GM12878 (cell line): ENCODE data around the gene KDM2A. TPM values are rescaled to one million over a fixed set of nuclear protein-coding genes. Genes with fewer than 3 reads are reported as not detected.

Experiments used
- CREB1 ChIP-seq: IDR thresholded peaks from 2 replicates; pipeline ENCODE4 v1.6.1; 2012; ENCODE audit warnings: low read depth, mild to moderate bottlenecking, inconsistent platforms
- CTCF ChIP-seq, 3 experiments: IDR thresholded peaks in 2 of 3; conservative IDR thresholded peaks in 1 of 3; 2 replicates each; pipeline ENCODE4 v1.5.1; 2011; ENCODE audit warnings: low read depth in 3 of 3, low read length in 3 of 3, mild to moderate bottlenecking in 3 of 3, control low read depth in 2 of 3, moderate library complexity in 2 of 3, inconsistent platforms in 1 of 3, mixed read lengths in 1 of 3; ENCODE audit not compliant: control insufficient read depth in 2 of 3, insufficient read depth in 1 of 3; ENCODE audit errors: extremely low read depth in 1 of 3
- ESRRA ChIP-seq: IDR thresholded peaks from 2 replicates; pipeline ENCODE4 v1.6.1; 2012; ENCODE audit warnings: mild to moderate bottlenecking, low read length, improper control_type of control experiment
- SMAD1 ChIP-seq: fragments of 450-650 bp; IDR thresholded peaks from 2 replicates; pipeline ENCODE4 v1.6.1; 2018; ENCODE audit warnings: mild to moderate bottlenecking, low read depth; ENCODE audit not compliant: partially characterized antibody
- SREBF1 ChIP-seq: IDR thresholded peaks from 2 replicates; pipeline ENCODE4 v1.6.1; 2012; ENCODE audit warnings: mild to moderate bottlenecking, low read length
- ZBTB40 ChIP-seq: fragments of 450-650 bp; IDR thresholded peaks from 2 replicates; pipeline ENCODE4 v1.6.1; 2016; ENCODE audit warnings: mild to moderate bottlenecking, moderate library complexity, borderline replicate concordance
- ZNF24 ChIP-seq: fragments of 450-650 bp; IDR thresholded peaks from 2 replicates; pipeline ENCODE4 v1.6.1; 2017; ENCODE audit warnings: antibody characterized with exemption, mild to moderate bottlenecking
- polyA plus RNA-seq, 11 experiments: library from polyadenylated mRNA; depleted of rRNA in 4 of 11; unstranded in 6 of 11; stranded (reverse) in 5 of 11; fragments of >200 nt; fragmentation: Nextera tagmentation in 4 of 11; fragmentation: Illumina TruSeq in 1 of 11; extraction: Ambion mirVana in 4 of 11; extraction: Trizol in 1 of 11; gene quantifications; 1 replicate in 1 of 11; 2 replicates in 10 of 11; pipeline versions ENCODE4 v1.2.1 to v1.2.3, GENCODE V29; 2011 to 2016; ENCODE audit warnings: inconsistent platforms in 2 of 11, missing spikeins in 2 of 11, low read depth in 1 of 11
- total RNA-seq, 4 experiments: library from RNA; depleted of rRNA in 3 of 4; stranded (reverse); fragments of >200 nt in 3 of 4; fragmentation: Illumina TruSeq in 1 of 4; extraction: Trizol in 1 of 4; gene quantifications; 2 replicates each; pipeline versions ENCODE4 v1.2.1 to v1.2.3, GENCODE V29; 2013 to 2021

Gene KDM2A
- total and polyA plus RNA-seq, 10 of the 15 experiments (the other 5 are each of a cell fraction or from before 2014, with no cell fraction given) = 10.5 to 69.3 (median 41.6) TPM

GRCh38 chr11:67275606-67276409, 156.7 kb downstream of the KDM2A start (continued):
- peak; percentile 11 to 17 (median 11); a peak in 1 of 6 replicates for TF ChIP-seq CTCF (IDR thresholded peaks at IDR 0.05 in 2 of 3, conservative IDR thresholded peaks at IDR 0.05 in 1 of 3; ENCODE audit: control insufficient read depth in 2 of 3, extremely low read depth in 1 of 3, insufficient read depth in 1 of 3, low read depth in 3 of 3, low read length in 3 of 3)
- no peak for TF ChIP-seq ZNF24
- TF ChIP-seq ZBTB40 = no peak
- no peak for TF ChIP-seq SREBF1
- TF ChIP-seq CREB1 = no peak
- no peak for TF ChIP-seq ESRRA
- no peak for TF ChIP-seq SMAD1
- TF ChIP-seq, all 136 proteins: peak for 2
